Fibroblast of the aortic adventitia (primary cell): Measurements from ENCODE around the gene ACTMAP. TPM values are rescaled to one million over a fixed set of nuclear protein-coding genes. Genes with fewer than 3 reads are reported as not detected.

Experiments used
- DNase-seq: peaks from one replicate; pipeline ENCODE4 v3.0.0-alpha.2; 2010; ENCODE audit warnings: low read depth
- H3K4me3 ChIP-seq: 2 replicates; pipeline ENCODE4 v1.5.1; 2011; ENCODE audit warnings: low read depth, mild to moderate bottlenecking, control low read depth, low read length, moderate library complexity
- CTCF ChIP-seq: IDR thresholded peaks from 2 replicates; pipeline ENCODE4 v1.5.1; 2011; ENCODE audit warnings: mild to moderate bottlenecking, low read length, control low read depth, inconsistent platforms; ENCODE audit not compliant: insufficient read depth
- total RNA-seq: library from RNA; depleted of rRNA; stranded (reverse); fragments of >200 nt; gene quantifications from 2 replicates; pipeline ENCODE4 v1.2.3, GENCODE V29; 2012; ENCODE audit warnings: low replicate concordance

ACTMAP gene
- total RNA-seq, 1 donor, result 0.99 TPM

GRCh38 chr19:40762754-40763470 is 12.6 kb upstream of the ACTMAP start:
- no peak for TF ChIP-seq CTCF
- no peak overlapping the region for H3K4me3 ChIP-seq
- DNase-seq, result no peak

- TF ChIP-seq CTCF, result no peak
- H3K4me3 ChIP-seq, result no peak overlapping the region
- DNase-seq, result no peak
Observed at GRCh38 chr19:40759352-40759751, 9.1 kb upstream of the ACTMAP start.

- H3K4me3 ChIP-seq, result no peak overlapping the region
- no peak for TF ChIP-seq CTCF
- no peak for DNase-seq
Observed at GRCh38 chr19:40758491-40758890, 8.2 kb upstream of the ACTMAP start.

- DNase-seq, result no peak
- TF ChIP-seq CTCF, result no peak
- no peak overlapping the region for H3K4me3 ChIP-seq
Observed at GRCh38 chr19:40756502-40757110, 6.3 kb upstream of the ACTMAP start.

- H3K4me3 ChIP-seq, result no peak overlapping the region
- DNase-seq, result no peak
- no peak for TF ChIP-seq CTCF
Observed at GRCh38 chr19:40755791-40756190, 5.5 kb upstream of the ACTMAP start.

GRCh38 chr19:40755248-40755624 is 5.0 kb upstream of the ACTMAP start:
- DNase-seq, result no peak
- H3K4me3 ChIP-seq, result no peak overlapping the region
- no peak for TF ChIP-seq CTCF
